ENCODE results near the gene GPR173. TPM values are rescaled to one million over a fixed set of nuclear protein-coding genes. Genes with fewer than 3 reads are reported as not detected.

Gene GPR173
- total RNA-seq: 2.8 and 3.2 TPM in 2 replicates

GRCh38 chrX:53048169-53049126 lies at the start of gene GPR173:
Gene GPR173 (plus strand): TSS chrX:53048789. CDS start chrX:53076622, 27,833 bp downstream.

GRCh38 chrX:53081925-53082772 lies 33.6 kb downstream of the GPR173 start, which contains the start of gene TSPYL2:
Gene TSPYL2 (plus strand): TSS chrX:53082367. CDS start chrX:53082499, 132 bp downstream.

GRCh38 chrX:53093748-53094581 lies 45.4 kb downstream of the GPR173 start, which contains the start of gene KANTR:
Gene KANTR (plus strand): TSS chrX:53094142. CDS start chrX:53124273, 30,131 bp downstream.

Small RNAs within 50 kb of the gene (small RNA-seq; reads per million reads assigned to genes)
- not detected for gene AL591212.2

Other genes with a start within 250 kb of the GPR173 start
- not detected in 2 replicates for gene XAGE5, start 237.5 kb upstream of the GPR173 start, total RNA-seq
- not detected in 2 replicates for gene XAGE3, start 180.7 kb upstream of the GPR173 start, total RNA-seq
- gene FAM156B, start 151.5 kb upstream of the GPR173 start, total RNA-seq: 6.5 and 8.2 TPM in 2 replicates
- gene FAM156A, start 90.3 kb upstream of the GPR173 start, total RNA-seq: 9.8 and 10.5 TPM in 2 replicates
- gene TSPYL2, start 33.6 kb downstream of the GPR173 start, total RNA-seq: 6.7 and 7.7 TPM in 2 replicates
- 8.5 and 10.5 TPM in 2 replicates for gene KANTR, start 45.4 kb downstream of the GPR173 start, total RNA-seq
- gene KDM5C, start 176.4 kb downstream of the GPR173 start, total RNA-seq: 79.9 and 119 TPM in 2 replicates
- gene IQSEC2, start 232.8 kb downstream of the GPR173 start, total RNA-seq: 6.2 and 6.5 TPM in 2 replicates

Data from thoracic aorta endothelial cell (primary cell).